22Rv1 (cell line): ENCODE results near the gene LYPD8.

ENCODE experiments used
- H3K27ac ChIP-seq: fragments of 450-650 bp; 2 replicates; pipeline ENCODE4 v1.5.1; 2017
- ZFX ChIP-seq: fragments of 450-650 bp; IDR thresholded peaks from 2 replicates; pipeline ENCODE4 v1.6.1; 2017; ENCODE audit warnings: antibody characterized with exemption, borderline replicate concordance
- TF ChIP-seq, protein P1 (sequence below): fragments of 450-650 bp; IDR thresholded peaks from 2 replicates; pipeline ENCODE4 v1.5.1; 2017; ENCODE audit warnings: mild to moderate bottlenecking

Gene LYPD8

GRCh38 chr1:248697907-248698306 lies 57.7 kb downstream of the LYPD8 start:
- TF ChIP-seq ZFX: no peak
- TF ChIP-seq, protein P1, sequence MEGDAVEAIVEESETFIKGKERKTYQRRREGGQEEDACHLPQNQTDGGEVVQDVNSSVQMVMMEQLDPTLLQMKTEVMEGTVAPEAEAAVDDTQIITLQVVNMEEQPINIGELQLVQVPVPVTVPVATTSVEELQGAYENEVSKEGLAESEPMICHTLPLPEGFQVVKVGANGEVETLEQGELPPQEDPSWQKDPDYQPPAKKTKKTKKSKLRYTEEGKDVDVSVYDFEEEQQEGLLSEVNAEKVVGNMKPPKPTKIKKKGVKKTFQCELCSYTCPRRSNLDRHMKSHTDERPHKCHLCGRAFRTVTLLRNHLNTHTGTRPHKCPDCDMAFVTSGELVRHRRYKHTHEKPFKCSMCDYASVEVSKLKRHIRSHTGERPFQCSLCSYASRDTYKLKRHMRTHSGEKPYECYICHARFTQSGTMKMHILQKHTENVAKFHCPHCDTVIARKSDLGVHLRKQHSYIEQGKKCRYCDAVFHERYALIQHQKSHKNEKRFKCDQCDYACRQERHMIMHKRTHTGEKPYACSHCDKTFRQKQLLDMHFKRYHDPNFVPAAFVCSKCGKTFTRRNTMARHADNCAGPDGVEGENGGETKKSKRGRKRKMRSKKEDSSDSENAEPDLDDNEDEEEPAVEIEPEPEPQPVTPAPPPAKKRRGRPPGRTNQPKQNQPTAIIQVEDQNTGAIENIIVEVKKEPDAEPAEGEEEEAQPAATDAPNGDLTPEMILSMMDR: no peak
- H3K27ac ChIP-seq: no peak overlapping the region

DNA sequence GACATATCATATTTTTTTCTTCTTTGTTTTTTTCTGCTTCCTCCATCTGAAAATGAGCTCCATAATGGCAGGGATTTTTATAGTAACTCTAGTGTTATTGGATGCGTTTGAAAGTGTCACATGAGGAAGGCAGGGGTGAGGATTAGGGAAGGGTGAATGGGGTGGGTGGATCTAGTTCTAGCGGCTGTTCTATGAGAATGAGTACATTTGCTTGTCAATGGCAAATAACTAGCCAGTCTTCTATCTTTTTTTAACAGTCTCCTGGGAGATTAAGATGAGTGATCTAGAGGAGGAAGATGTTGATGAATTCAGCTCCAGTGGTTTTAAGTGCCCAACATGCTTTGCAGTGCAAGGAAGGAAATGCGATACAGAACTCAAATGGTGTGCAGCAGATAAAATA lies 58.8 kb downstream of the LYPD8 start:
- no peak overlapping the region for H3K27ac ChIP-seq
- no peak for TF ChIP-seq ZFX
- TF ChIP-seq, protein P1: no peak

- no peak overlapping the region for H3K27ac ChIP-seq
- TF ChIP-seq, protein P1: peak; percentile 29
- TF ChIP-seq ZFX: no peak
These were observed 59.3 kb downstream of the LYPD8 start for GRCh38 chr1:248696261-248696660.

GRCh38 chr1:248695451-248696132 lies 60.0 kb downstream of the LYPD8 start:
- TF ChIP-seq, protein P1: no peak
- TF ChIP-seq ZFX: no peak
- H3K27ac ChIP-seq: no peak overlapping the region

- H3K27ac ChIP-seq: no peak overlapping the region
- no peak for TF ChIP-seq ZFX
- TF ChIP-seq, protein P1: no peak
These were observed 63.9 kb downstream of the LYPD8 start for GRCh38 chr1:248691567-248692155.
